DMS79 (cell line): Measurements from ENCODE around the gene PACRG.

Source experiments
- DNase-seq: peaks from one replicate; lab custom pipeline; 2025; lab: John Stamatoyannopoulos, UW

Gene PACRG

DNA sequence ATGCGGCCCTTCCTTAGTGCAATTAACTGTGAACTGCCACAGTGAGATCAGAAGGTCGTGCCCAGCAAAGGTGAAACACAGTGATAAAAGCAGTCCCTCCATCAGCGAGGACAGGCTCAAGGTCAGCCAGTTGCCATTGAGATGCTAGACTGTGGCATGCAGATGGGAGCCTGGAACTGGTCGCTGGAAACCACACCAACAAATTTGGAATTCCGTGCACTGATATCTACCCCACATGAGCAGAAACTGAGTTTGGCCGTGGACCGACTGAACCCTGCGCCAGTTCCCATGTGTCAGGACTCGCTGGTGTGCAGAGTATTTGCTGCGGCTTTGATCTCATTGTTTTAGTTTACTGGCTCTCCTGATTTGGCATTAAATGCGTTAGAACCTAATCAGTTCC, 561.1 kb downstream of the PACRG start:
- no peak for DNase-seq

DNA sequence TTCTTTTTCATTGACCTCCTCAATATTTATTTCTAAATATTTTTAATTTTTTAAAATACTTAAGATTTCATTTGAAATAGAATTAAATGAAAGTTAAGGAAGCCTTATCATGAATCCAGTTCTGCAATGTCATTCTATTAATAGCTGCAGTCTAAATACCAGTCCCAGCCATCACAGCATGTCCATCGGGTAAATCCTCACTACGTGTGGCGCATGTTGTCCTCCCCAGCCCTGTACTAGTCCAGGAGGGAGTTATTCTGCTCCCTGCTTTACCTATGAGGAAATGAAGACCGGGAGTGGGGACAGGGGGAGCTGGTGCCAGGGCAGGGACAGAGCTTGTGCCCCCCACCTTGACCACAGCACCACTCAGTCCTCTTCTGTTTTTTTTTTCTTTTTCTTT, 561.7 kb downstream of the PACRG start:
- no peak for DNase-seq

DNA sequence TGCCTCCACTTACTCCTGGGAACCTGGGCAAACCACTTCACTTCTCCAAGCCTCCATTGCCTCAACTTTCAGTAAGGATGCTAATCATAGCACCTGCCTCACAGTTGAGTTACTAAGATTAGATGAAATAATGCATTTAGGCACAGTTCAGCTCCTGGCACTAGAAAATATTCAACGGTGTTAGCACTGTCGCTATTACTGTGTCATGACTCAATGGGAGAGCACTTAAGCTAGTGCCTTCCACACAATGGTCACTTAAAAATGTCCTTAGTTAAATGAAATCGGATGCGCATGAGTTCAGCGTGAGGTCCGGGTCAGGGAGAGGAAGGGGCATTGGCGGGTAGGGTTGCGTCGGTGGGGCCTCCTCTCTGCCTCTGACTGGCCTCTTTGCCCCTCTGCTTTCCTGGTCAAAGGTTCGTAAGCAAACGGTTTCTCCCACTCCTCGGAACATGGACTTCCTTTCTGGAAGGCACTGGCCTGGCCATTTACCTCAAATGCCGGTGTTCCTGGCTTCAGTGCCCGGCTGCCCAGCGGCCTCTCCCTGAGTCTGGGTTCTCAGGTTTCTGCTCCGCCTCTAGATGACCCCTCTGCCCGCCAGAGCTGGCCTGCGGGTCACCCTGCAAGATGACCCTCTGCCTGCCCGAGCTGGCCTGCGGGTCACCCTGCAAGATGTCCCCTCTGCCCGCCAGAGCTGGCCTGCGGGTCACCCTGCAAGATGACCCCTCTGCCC, 562.9 kb downstream of the PACRG start:
- no peak for DNase-seq

DNA sequence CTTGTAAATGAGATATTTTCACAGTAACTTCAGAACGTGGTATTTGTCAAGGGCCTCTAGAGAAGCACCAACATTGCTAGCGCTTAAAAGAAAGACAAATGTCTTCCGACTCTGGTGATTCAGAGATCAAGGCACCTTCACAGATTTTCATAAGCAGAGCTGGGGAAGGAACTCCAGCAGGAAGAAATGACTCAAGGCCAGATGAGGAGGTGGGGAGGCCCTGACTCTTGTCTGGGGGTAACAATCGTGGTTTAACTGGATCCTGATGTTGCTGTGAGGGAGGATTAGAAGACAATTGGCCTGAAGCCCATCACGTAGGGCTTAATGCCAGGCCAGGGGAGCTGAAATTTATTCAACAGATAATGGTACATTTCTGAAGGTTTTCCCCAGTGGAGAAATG, 563.8 kb downstream of the PACRG start:
- no peak for DNase-seq

DNA sequence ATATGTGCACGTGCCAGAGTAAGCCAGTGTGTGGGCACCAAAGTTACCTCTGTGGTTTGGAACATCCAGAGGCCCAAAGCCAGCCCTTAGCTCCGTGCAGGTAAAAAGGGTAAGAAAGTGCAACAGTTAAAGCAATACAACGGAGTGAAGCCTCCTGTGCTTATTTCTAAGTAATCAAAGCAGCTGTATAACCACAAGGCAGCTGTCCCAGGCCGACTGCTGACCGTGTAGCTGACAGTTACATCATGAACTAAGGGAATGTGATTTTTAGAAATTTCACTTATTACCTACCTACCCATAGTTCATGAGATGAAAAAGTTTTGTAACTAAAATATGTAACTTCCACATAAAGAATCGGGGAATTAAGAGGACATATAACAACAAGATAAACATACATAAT, 565.5 kb downstream of the PACRG start:
- no peak for DNase-seq

DNA sequence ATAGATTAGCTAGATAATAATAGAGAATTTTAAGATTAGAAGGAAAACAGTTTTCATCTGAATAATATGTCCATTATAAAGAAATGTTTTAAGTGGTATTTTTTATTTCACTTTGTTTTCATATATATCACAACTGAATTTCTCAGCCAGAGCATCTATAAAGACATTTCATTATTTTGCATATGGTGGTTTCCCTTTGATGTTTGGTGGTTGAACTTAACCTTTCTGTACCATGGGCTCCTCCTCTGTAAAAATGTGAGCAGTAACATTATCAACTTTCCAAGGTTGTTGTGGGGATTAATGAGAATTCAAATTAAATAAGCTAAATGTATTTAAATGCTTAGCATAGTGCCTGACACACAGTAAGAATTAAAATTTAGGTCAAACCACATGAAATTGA, 567.0 kb downstream of the PACRG start:
- no peak for DNase-seq

DNA sequence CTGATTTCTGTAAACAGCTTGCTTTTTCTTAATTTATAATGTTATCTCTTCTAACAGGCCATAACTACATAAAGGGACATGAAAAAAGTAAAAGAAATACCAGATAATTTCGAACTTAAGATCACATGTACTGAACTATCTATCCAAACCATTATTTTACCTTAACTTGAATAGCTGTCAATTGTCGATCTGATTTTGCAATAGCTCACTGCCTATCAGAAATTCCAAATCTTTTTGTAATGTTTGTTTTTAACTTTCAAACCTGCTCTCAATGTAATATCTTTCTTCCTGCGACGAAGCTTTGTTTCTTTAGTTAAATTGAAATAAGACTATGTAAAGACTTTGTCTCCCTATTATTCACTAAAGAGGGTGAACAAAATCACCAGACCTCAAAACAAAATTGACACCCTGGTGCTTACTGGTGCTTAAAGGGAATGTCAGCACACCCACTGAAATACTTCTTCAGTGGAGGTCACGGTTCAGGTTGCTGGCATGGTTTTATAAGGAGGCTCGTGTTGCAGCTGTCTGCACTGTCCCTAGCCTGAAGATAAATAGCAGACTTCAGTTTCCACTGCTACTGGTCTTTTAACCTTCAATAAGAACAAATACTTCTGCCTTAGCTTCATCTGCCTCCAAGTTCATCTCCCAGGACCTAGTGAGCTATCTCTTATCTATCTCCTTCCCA, 569.2 kb downstream of the PACRG start:
- DNase-seq, result no peak

DNA sequence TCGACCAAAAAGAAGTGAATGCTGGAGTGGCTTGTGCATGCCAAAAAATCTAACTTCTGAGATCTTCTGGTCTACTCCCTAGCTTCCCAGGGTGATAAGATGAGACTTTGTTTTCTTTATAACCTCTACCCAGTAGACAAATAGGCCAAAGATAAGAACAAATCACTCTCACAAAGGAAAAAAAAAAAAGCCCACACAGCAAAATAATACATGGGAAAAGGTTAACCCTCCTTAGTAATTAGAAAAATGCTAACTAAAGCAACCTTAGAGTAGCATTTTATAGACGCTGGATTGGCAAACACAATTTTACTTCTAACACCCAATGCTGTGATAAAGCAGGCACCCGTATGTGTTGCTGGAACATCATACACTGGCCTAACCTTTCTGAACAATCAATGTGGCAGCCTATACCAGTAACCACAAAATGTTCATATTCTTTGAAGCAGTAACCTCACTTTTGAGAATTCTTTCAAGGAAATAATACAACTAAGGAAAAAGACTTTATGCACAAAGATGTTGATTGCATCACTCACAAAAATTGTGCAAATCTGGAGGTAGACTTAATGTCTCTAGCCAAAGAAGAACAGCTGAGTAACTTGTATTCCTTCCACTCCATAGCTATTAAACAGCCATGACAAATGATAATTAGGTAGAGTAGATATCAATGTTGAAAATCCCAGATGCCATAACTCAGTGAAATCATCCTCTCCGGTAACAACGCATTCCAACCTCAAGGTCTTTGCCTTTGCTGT, 570.5 kb downstream of the PACRG start:
- no peak for DNase-seq

DNA sequence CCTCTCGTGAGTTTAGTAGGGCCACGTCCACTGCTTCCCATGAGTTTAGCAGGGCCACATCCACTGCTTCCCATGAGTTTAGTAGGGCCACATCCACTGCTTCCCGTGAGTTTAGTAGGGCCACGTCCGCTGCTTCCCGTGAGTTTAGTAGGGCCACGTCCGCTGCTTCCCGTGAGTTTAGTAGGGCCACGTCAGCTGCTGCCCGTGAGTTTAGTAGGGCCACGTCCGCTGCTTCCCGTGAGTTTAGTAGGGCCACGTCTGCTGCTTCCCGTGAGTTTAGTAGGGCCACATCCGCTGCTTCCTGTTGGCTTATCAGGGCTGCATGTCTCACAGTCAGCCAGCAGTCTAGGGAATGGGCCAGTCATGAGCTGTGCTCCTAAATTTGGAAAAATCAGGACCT, 573.1 kb downstream of the PACRG start:
- DNase-seq, result no peak

DNA sequence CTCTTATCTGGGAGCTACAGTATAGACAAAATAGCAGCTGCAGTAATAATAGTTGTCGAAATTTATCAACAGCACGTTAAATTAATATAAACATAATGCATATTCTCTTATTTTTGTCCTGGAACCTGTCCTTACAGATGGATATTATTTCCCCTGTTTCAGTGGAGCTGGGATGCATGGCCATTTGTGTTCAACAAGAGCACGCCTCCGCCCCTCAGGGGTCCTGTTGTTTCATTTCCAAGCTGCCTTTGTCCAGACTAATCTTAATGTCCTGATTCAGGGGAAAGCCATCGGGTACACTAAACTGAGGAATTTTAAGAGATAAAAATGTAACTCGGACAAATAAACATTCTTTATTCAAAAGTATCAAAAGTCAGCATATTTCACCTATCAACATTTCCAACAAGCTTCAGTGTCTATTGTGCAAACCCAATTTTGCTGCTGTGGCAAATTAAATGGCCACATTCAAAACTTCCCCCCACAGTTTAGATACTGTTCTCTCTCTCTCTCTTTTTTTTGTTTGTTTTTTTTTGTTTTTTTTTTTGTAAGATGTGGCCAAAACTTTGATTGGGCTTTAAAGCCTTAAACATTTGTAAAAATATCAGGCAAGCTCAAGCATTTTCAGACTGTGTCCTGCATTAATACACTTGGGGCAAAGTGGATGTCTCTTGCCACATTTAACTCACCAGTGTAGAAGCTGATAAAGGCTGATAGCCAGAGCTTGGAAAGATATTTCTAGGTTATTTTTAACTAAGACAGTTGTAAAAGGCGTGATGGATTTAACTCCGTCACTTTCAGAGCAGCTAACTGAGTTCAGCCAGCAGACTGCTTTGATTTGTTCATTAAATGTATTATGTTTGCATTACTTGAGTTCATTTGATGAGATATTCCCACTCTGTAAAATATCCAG, 574.2 kb downstream of the PACRG start:
- no peak for DNase-seq

DNA sequence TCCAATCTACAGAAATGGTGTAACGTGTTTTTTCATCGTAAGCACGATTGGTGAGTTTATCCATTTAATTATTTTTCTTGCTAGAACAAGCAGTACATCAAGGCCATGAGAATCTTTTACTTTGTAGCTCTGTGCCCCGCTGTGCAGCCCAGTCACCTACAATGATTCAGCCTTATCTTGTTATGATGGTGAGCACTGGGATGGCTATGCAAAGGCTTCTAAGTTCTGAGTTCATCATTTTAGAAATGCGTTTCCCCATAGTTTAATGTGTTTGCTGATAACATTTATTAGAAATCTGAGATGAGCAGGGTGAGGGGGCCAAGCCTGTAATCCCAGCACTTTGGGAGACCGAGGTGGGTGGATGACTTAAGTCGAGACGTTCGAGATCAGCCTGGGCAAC, 575.0 kb downstream of the PACRG start:
- DNase-seq, result no peak

DNA sequence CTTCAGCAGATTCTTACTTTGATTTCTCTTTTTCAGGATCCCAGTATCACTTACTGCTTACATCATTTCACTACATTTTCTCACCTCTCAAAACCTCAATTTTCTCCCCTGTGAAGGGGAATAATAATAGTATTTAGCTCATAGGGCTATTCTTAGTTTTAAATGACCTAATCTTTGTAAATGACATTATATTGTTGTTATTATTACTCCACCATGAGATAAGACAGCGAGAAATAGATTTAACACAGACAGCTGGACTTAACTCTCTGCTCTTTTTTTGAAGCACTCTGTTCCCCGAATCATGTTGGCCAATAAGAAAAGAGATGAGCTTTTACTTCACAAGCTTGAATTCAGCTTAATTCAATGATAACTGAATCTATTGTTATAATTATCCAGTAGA, 578.2 kb downstream of the PACRG start:
- no peak for DNase-seq

DNA sequence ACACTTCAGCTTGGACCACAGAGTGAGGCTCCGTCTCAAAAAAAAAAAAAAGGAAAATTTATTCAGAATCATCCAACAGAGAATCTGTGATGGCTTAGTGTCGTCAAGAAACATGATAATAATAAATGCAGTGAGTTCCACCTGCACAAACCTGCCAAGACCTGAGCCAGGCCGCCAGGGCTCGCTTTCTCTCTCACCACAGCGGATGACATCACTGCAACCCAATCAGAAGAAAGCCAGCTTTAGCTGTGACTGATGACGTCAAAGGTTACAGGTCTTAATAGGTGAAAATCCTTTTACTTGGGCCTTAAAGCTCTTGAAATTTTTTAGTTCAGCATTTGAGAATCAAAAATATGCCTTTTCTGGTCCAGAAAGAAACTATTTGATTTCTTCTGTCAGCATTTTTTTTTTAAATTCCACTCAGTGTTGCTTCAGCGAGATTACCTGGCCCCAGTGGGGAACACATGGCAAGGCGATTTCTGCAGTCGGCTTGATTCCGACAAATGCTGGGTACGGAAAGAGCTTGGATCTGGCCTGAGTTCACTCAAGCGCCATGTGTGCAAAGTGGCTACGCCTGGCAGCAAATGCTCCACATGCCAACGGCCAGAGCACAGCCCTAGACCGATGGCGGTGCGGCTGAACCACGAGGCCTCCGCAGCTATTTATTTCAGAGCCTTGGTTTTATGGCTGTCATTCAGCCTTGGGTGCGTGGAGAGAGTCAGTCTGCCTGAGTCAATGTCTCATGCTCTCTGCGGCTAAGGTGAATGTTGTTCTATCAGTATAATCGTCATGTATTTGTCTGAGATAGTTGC, 581.1 kb downstream of the PACRG start:
- DNase-seq, result no peak

DNA sequence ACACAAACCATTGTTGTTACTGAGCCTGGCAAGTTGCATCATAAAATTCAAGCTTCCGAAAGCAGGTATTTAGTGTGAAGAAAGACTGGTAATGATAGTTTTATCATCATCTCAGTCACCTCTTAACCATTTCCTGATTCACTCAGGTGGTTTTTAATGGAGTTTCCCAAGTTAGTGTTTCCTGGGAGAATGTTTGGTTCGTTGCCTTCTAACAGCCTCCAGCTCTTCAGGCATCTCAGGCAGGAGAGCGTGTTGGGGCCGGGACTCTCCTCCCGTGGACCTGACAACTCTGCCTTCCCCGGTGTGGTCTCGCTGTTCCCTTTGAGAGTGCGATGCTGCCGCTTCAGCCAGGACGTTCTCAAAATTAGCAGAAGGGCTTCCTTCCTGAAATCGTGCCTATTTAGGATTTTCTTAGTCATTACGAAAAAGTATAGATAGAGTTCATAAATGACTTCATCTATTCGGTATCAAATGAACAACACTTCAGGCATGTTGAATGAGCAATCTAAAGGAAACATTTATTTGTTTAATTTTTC, 581.8 kb downstream of the PACRG start:
- no peak for DNase-seq

DNA sequence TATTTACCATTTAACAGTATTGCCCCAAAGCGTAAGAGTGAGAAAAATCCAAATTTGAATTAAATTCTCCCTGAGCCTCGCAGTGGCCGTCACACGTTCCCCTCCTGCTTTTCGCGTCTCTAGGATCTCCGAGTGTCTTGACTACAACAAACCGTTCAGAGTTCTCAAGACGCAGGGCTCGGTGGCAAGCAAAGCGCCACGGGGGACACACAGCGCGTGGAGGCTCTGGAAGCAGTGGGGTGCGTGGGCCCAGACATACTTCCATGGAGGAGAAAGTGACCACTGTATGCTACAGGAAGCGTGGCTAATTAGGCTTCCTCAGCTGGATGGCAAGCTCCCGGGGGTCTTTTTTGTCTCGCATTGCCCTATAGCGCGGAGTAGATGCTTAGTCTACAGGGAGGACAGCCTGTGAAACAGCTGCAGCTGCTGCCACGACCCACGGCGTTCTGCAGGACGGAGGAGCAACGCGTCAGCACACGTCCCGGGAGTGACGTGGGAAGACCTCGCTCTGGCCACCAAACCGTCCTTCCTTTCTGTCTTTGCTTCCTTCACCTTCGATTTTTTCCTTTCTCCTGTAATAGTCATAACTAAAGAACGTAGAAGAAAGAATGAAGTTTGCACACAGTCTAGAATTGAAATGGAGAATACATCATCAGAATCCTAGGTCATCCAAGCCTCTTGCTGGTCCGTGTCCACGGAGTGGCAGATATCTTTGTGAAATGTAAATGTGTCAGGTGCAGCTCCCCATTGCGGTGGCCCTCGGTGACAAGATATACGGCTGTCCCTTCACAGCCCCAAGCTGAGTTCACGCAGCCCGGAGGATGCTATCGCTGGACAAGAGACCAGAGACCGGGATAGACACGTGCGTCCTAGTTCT, 582.6 kb downstream of the PACRG start:
- DNase-seq, result no peak

DNA sequence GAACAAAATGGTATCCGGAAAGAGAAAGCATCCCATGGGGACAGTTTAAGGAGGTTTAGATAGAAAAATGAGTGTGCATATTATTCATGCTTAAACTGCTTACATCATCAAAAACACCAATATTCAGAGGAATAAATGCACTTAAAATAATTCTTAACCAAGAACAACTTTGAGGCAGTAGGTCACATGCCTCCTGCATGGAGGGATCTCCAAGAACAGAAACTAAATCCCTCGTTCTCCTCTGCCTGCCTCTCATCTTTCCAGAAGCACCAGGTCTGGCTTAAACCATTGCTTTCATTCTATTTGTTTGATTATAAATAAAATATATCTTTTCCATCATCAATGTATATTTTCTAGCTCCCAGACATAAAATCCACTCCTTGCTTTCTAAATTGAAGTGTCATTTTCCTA, 583.2 kb downstream of the PACRG start:
- no peak for DNase-seq

DNA sequence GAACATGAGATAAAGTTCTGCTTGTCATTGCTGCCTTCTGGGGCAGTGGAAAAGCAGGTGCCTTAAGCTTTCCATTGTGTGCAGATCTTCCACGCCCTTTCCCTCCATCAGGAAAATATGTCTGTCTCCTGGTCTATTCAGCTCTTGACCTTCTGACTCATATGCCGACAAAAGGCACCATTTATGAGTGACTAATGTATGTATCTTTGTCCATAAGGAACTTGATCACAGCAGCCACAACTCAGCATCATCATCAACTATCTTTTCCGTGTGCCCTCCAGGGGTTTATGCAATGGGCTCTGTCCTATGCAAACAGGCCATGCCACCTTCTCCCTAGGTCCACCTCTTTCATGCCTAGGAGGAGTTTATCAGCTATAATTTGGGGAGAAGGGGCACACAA, 584.1 kb downstream of the PACRG start:
- no peak for DNase-seq

DNA sequence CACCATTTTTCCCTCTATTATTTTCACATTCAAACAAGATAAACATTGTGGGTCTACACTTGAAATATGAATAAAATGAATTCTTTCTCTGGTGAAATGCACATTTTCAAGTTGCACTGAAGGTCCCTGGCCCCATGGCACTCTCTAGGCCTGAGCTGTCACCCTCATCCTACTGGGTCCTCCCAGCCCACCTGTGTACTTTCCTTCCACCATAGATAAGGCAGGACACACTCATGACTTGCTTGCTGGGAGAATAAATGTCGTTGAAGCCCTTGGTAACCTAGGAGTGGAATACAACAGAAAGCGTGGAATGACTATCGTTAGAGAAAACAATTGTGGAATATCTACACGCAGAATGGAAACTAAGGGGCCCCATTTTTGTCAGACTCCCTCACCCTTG, 585.8 kb downstream of the PACRG start:
- DNase-seq, result no peak

DNA sequence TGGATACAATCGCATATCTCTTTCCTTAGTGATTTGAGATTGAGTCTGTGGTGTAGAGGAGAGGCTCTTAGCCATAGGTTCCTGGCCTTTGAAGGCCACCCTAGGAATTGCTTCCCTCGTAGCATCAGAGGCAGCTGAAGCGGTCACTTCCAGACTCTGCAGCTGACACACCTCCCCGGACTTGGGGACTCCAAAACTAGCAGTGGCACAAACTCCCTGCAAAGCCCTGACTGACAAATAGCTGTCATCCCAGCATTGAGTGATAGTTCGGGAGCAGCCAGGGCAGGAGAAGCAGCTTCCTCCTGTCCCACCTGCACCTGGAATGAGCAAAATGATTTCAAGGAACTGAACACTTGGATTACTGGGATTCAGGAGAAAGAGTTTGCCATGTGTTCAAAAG, 586.2 kb downstream of the PACRG start:
- no peak for DNase-seq
